Activated CD4-positive, alpha-beta T cell treated with anti-CD3 and anti-CD28 coated beads for 4 hours (primary cell): ENCODE data around the gene RGS4.

Experiments
- DNase-seq, 2 donors: peaks; one replicate each; pipeline ENCODE4 v3.0.0-alpha.2; 2020

RGS4 gene

GRCh38 chr1:163104385-163105099 lies 35.4 kb downstream of the RGS4 start:
- DNase-seq, result no peak

DNA sequence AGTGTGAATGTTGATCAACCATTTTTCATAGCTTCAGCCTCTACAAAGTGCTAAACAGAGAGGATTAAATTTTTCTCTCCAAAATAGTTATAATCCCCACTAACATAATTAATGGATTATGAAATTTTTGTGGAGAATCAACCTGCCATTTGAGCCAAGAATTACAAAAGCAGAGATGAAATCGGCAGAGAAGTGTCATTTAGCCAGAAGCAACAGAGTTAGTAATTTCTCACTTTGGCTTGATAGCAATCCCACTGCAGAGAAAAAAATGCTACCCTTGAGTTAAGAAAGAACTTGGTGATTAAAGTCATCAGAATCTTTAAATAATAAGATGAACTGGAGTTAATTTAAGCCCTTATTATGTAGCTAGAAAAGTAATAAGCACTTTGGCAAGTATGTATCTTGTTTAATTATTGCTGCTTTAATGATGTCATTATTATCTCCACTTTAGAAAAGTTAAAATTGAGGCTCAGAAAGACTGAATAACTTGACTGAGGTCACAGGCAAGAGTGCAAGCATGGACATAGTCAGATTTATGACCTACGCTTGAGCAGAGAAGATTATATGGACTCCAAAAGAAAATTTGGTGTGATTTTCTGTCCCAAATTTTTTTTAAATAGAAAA lies 37.3 kb downstream of the RGS4 start:
- DNase-seq, result no peak

GRCh38 chr1:163107655-163108054 lies 38.5 kb downstream of the RGS4 start:
- no peak for DNase-seq

- DNase-seq, result no peak
Measured at GRCh38 chr1:163115887-163116286, 46.7 kb downstream of the RGS4 start.

GRCh38 chr1:163119707-163120106 lies 50.5 kb downstream of the RGS4 start:
- DNase-seq, result no peak

DNA sequence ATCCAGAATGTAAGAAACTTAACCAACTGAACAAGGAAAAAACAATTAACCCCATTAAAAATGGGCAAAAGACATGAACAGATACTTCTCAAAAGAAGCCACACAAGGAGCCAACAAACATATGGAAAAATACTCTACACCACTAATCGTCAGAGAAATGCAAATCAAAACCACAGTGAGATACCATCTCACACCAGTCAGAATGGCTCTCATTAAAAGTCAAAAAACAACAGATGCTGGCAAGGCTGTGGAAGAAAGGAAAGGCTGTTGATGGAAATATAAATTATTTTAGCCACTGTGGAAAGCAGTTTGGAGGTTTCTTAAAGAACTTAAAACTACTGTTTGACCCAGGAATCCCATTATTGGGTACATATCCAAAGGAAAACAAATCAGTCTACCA lies 51.2 kb downstream of the RGS4 start:
- DNase-seq, result no peak

DNA sequence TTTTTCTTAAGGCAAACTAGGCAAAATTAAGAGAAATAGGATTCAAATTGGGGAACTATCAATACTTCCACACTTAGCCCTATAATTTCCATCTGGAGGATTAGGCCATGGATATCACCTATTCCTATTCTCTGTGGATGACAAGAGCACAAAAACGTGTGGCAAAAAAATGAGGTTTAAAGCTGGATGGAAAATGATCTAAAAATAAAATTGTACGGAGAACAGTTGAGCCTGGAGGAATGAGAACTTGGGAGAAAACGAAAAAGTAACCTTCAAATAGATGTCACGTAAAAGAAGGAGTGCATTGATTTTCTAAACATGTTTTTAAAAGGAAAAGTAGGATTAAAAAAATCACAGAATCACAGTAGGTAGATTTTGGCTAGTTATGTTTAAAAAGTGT lies 55.7 kb downstream of the RGS4 start:
- no peak for DNase-seq
